ENCODE measurements around the gene KCNC1. TPM values are rescaled to one million over a fixed set of nuclear protein-coding genes. Genes with fewer than 3 reads are reported as not detected.

Gene KCNC1
- total RNA-seq, 5 donors from 2014 or later (not counting 1 experiment from before 2014, with no cell fraction given) = not detected

DNA sequence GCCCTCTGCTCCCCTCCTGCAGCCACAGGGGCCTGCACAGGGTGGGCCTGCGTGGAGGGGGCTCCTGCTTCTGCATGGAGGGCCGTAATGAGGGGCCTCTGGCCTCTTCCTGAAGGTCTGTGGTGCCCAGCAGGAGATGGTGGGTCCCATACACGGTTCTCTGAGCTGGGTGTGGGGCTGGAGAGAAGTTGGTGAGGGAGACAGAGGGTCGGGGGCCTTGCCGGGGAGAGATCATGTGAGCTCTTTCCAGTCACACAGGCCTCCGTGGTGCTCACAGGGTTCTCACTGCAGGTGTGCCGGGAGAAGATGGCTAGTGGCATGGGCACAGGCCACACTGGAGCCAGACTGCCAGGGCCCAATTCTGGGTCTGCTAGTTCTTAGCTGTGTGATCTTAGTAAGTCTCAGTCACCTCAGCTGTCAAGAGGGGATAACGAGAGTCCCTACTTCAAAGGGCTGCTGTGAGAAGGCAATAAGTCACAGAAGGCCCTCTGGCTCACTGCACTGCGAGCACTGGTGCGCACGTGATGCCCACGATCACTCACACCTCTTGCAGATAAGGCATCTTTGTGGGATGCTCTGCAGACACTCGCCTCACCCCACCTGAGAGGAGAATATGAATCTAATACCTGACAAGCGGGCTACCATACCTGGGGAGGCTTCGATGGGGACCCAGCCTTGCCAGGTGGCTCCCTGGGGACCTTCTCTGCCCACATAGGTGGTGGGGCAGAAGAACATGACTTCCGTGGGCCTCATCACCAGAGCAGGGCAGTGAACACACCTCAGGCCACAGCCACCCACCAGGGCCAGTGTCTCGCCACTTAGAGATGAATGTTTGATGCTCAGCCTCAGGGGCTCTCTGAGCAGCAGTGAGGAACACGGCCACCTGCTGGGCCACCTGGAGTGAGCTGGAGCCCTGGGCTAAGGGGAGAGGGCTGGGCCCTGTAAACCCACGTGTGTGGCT, 14.5 kb downstream of the KCNC1 start:
- Histone ChIP-seq H3K27me3 (replicated peaks in 1 of 2; ENCODE audit: control insufficient read depth in 2 of 2, extremely low read depth in 1 of 2, insufficient read depth in 2 of 2, low read length in 1 of 2) (peaks cover 0 to 45% of the 10 kb centered on the region in 2 experiments), H3K4me1 (ENCODE audit: control insufficient read depth in 1 of 2, extremely low read depth in 1 of 2, insufficient read depth in 2 of 2, low read length in 2 of 2) (no peaks in the 10 kb centered on the region), H3K9me3 (no peaks in the 10 kb centered on the region), H3K36me3 (ENCODE audit: control insufficient read depth in 2 of 2, extremely low read depth in 1 of 2, insufficient read depth in 1 of 2, low read length in 1 of 2) (no peaks in the 10 kb centered on the region), H3K4me3 (ENCODE audit: control insufficient read depth in 1 of 2, extremely low read depth in 1 of 2, low read length in 1 of 2) (no peak overlapping the region), H3K27ac (ENCODE audit: low read length) (no peak overlapping the region)
- DNase-seq (no peak), ATAC-seq (replicated peaks in 1 of 4) (peak in 1 of 4 experiments; percentile 15)
- ChIA-PET POLR2A (no interaction called here), CTCF (no interaction called here)
- Mint-ChIP-seq H3K27ac (no peak overlapping the region), H3K36me3 (no peaks in the 10 kb centered on the region), H3K4me1 (no peaks in the 10 kb centered on the region), H3K9me3 (no peaks in the 10 kb centered on the region), H3K4me3 (no peak overlapping the region), H3K27me3 (peaks cover 26 to 35% of the 10 kb centered on the region in 2 donors)
- whole genome bisulfite sequencing (ENCODE audit: insufficient coverage) = 59% methylated on average over 13 of the region's 19 CpGs

- Histone ChIP-seq H3K4me3 (ENCODE audit: control insufficient read depth in 1 of 2, extremely low read depth in 1 of 2, low read length in 1 of 2) (no peak overlapping the region), H3K27ac (ENCODE audit: low read length) (no peak overlapping the region), H3K9me3 (no peaks in the 10 kb centered on the region), H3K4me1 (ENCODE audit: control insufficient read depth in 1 of 2, extremely low read depth in 1 of 2, insufficient read depth in 2 of 2, low read length in 2 of 2) (no peaks in the 10 kb centered on the region), H3K36me3 (ENCODE audit: control insufficient read depth in 2 of 2, extremely low read depth in 1 of 2, insufficient read depth in 1 of 2, low read length in 1 of 2) (no peaks in the 10 kb centered on the region), H3K27me3 (replicated peaks in 1 of 2; ENCODE audit: control insufficient read depth in 2 of 2, extremely low read depth in 1 of 2, insufficient read depth in 2 of 2, low read length in 1 of 2) (peaks cover 0 to 43% of the 10 kb centered on the region in 2 experiments)
- ChIA-PET POLR2A (no interaction called here), CTCF (no interaction called here)
- Mint-ChIP-seq H3K36me3 (no peaks in the 10 kb centered on the region), H3K9me3 (no peaks in the 10 kb centered on the region), H3K4me3 (no peak overlapping the region), H3K27ac (no peak overlapping the region), H3K4me1 (no peaks in the 10 kb centered on the region), H3K27me3 (peaks cover 26 to 40% of the 10 kb centered on the region in 2 donors)
- ATAC-seq (replicated peaks in 1 of 4) (no peak), DNase-seq (no peak)
- WGBS (ENCODE audit: insufficient coverage) = 47% methylated on average over 10 of the region's 13 CpGs
These were observed 15.6 kb downstream of the KCNC1 start for GRCh38 chr11:17750013-17750800.

- ATAC-seq (replicated peaks in 1 of 4) = no peak
These were observed 16.2 kb downstream of the KCNC1 start for GRCh38 chr11:17750801-17751165.

DNA sequence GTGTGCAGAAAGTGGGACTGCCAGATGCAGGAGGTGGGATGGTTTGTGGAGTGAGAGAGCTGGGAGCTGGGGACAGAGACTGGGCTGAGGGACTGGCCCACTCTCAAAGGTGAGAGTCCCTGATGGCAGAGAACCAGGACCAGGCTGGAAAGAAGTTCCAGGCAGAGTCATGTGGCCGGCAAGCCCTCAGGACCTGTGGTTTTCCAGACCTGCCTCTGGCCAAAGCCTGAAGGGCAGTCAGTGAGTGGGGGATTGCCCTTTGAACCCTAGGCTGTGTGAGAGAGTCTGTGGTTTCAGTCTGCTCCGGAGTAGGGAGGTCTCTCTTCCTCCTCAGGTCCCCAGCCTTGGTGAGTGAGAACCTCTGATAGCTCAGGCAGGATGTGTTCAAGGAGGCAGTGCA, 17.0 kb downstream of the KCNC1 start:
- DNase-seq = no peak
- POLR2A ChIA-PET = no interaction called here
- Histone ChIP-seq H3K27me3 (replicated peaks in 1 of 2; ENCODE audit: control insufficient read depth in 2 of 2, extremely low read depth in 1 of 2, insufficient read depth in 2 of 2, low read length in 1 of 2) (peaks cover 0 to 42% of the 10 kb centered on the region in 2 experiments), H3K27ac (ENCODE audit: low read length) (no peak overlapping the region), H3K9me3 (no peaks in the 10 kb centered on the region), H3K4me3 (ENCODE audit: control insufficient read depth in 1 of 2, extremely low read depth in 1 of 2, low read length in 1 of 2) (no peak overlapping the region), H3K4me1 (ENCODE audit: control insufficient read depth in 1 of 2, extremely low read depth in 1 of 2, insufficient read depth in 2 of 2, low read length in 2 of 2) (no peaks in the 10 kb centered on the region), H3K36me3 (ENCODE audit: control insufficient read depth in 2 of 2, extremely low read depth in 1 of 2, insufficient read depth in 1 of 2, low read length in 1 of 2) (no peaks in the 10 kb centered on the region)
- 40% methylated on average over 2 of the region's 2 CpGs for WGBS (ENCODE audit: insufficient coverage)
- CTCF ChIA-PET = no interaction called here
- ATAC-seq (replicated peaks in 1 of 4) = no peak
- Mint-ChIP-seq H3K27me3 (peaks cover 18 to 35% of the 10 kb centered on the region in 2 donors), H3K4me3 (no peak overlapping the region), H3K27ac (no peak overlapping the region), H3K9me3 (no peaks in the 10 kb centered on the region), H3K4me1 (no peaks in the 10 kb centered on the region), H3K36me3 (no peaks in the 10 kb centered on the region)

More at GRCh38 chr11:17750801-17751165, 16.2 kb downstream of the KCNC1 start:
- no peaks in the 10 kb centered on the region for H3K36me3 ChIP-seq (ENCODE audit: control insufficient read depth in 2 of 2, extremely low read depth in 1 of 2, insufficient read depth in 1 of 2, low read length in 1 of 2)
- H3K27me3 ChIP-seq (replicated peaks in 1 of 2; ENCODE audit: control insufficient read depth in 2 of 2, extremely low read depth in 1 of 2, insufficient read depth in 2 of 2, low read length in 1 of 2) = peaks cover 0 to 44% of the 10 kb centered on the region in 2 experiments
- ChIA-PET CTCF (no interaction called here), POLR2A (no interaction called here)
- H3K4me3 Mint-ChIP-seq = no peak overlapping the region
- no peak overlapping the region for H3K27ac ChIP-seq (ENCODE audit: low read length)
- H3K9me3 ChIP-seq = no peaks in the 10 kb centered on the region
- no peaks in the 10 kb centered on the region for H3K4me1 ChIP-seq (ENCODE audit: control insufficient read depth in 1 of 2, extremely low read depth in 1 of 2, insufficient read depth in 2 of 2, low read length in 2 of 2)
- no peaks in the 10 kb centered on the region for H3K36me3 Mint-ChIP-seq
- peaks cover 23 to 41% of the 10 kb centered on the region in 2 donors for H3K27me3 Mint-ChIP-seq
- H3K27ac Mint-ChIP-seq = no peak overlapping the region
- DNase-seq = no peak
- no CpG with 5 or more reads among the region's 2 CpGs for WGBS (ENCODE audit: insufficient coverage)
- no peak overlapping the region for H3K4me3 ChIP-seq (ENCODE audit: control insufficient read depth in 1 of 2, extremely low read depth in 1 of 2, low read length in 1 of 2)
- no peaks in the 10 kb centered on the region for H3K9me3 Mint-ChIP-seq
- H3K4me1 Mint-ChIP-seq = no peaks in the 10 kb centered on the region

- Histone ChIP-seq H3K36me3 (ENCODE audit: control insufficient read depth in 2 of 2, extremely low read depth in 1 of 2, insufficient read depth in 1 of 2, low read length in 1 of 2) (no peaks in the 10 kb centered on the region), H3K4me1 (ENCODE audit: control insufficient read depth in 1 of 2, extremely low read depth in 1 of 2, insufficient read depth in 2 of 2, low read length in 2 of 2) (no peaks in the 10 kb centered on the region), H3K4me3 (ENCODE audit: control insufficient read depth in 1 of 2, extremely low read depth in 1 of 2, low read length in 1 of 2) (no peak overlapping the region), H3K9me3 (no peaks in the 10 kb centered on the region), H3K27me3 (replicated peaks in 1 of 2; ENCODE audit: control insufficient read depth in 2 of 2, extremely low read depth in 1 of 2, insufficient read depth in 2 of 2, low read length in 1 of 2) (peaks cover 0 to 39% of the 10 kb centered on the region in 2 experiments), H3K27ac (ENCODE audit: low read length) (no peak overlapping the region)
- CTCF ChIA-PET = no interaction called here
- no peak for DNase-seq
- WGBS (ENCODE audit: insufficient coverage) = 62% methylated on average over 5 of the region's 7 CpGs
- peaks cover 14 to 30% of the 10 kb centered on the region in 2 donors for H3K27me3 Mint-ChIP-seq
- H3K4me3 Mint-ChIP-seq = no peak overlapping the region
- no peaks in the 10 kb centered on the region for H3K4me1 Mint-ChIP-seq
- no peak for ATAC-seq (replicated peaks in 1 of 4)
- H3K9me3 Mint-ChIP-seq = no peaks in the 10 kb centered on the region
- H3K36me3 Mint-ChIP-seq = no peaks in the 10 kb centered on the region
- POLR2A ChIA-PET = no interaction called here
- no peak overlapping the region for H3K27ac Mint-ChIP-seq
These were observed 17.6 kb downstream of the KCNC1 start for GRCh38 chr11:17752144-17752543.

DNA sequence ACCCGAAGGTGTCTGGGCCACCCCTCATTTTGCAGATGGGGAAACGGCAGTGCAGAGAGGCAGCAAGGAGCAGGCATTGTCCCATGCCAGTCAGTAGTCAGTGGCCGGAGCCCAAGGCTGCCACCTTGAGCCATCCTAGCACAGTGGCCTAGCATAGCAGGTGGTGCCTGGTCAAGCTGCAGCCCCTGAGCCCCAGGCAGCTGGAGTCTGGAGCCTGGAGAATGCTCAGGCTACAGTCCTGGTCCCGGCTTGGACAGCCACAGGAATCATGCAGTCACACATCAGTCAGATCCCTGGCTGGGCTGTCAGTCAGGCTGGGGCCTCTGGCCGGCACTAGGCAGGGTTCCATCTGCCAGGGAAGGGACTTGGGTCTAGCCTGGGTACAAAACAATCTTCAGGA, 18.6 kb downstream of the KCNC1 start:
- no peak for DNase-seq
- no peak overlapping the region for H3K27ac ChIP-seq (ENCODE audit: low read length)
- no peak for ATAC-seq (replicated peaks in 1 of 4)
- Mint-ChIP-seq H3K27ac (no peak overlapping the region), H3K36me3 (no peaks in the 10 kb centered on the region), H3K9me3 (no peaks in the 10 kb centered on the region), H3K27me3 (peaks cover 9 to 24% of the 10 kb centered on the region in 2 donors), H3K4me1 (no peaks in the 10 kb centered on the region), H3K4me3 (no peak overlapping the region)
- H3K4me3 ChIP-seq (ENCODE audit: control insufficient read depth in 1 of 2, extremely low read depth in 1 of 2, low read length in 1 of 2) = no peak overlapping the region
- ChIA-PET POLR2A (no interaction called here), CTCF (no interaction called here)
- no peaks in the 10 kb centered on the region for H3K4me1 ChIP-seq (ENCODE audit: control insufficient read depth in 1 of 2, extremely low read depth in 1 of 2, insufficient read depth in 2 of 2, low read length in 2 of 2)
- WGBS (ENCODE audit: insufficient coverage) = 81% methylated on average over 5 of the region's 5 CpGs
- no peaks in the 10 kb centered on the region for H3K36me3 ChIP-seq (ENCODE audit: control insufficient read depth in 2 of 2, extremely low read depth in 1 of 2, insufficient read depth in 1 of 2, low read length in 1 of 2)
- H3K9me3 ChIP-seq = no peaks in the 10 kb centered on the region
- H3K27me3 ChIP-seq (replicated peaks in 1 of 2; ENCODE audit: control insufficient read depth in 2 of 2, extremely low read depth in 1 of 2, insufficient read depth in 2 of 2, low read length in 1 of 2) = peaks cover 0 to 30% of the 10 kb centered on the region in 2 experiments

Measured in T-cell (primary cell).